GM10248 (cell line): ENCODE data around the gene HERC4.

Experiments used
- CTCF ChIA-PET: fragments of 300-600 bp; sonication (Branson Sonifier 250); formaldehyde crosslinking; extraction: SDS; loops from one replicate; lab custom pipeline; 2021; ENCODE audit warnings: antibody characterized with exemption; lab: Yijun Ruan, JAX
- POLR2A ChIA-PET: fragments of 350-650 bp; sonication (Branson Sonifier 250); formaldehyde crosslinking; extraction: SDS; loops from one replicate; lab custom pipeline; 2020; ENCODE audit warnings: antibody characterized with exemption; lab: Yijun Ruan, JAX
- DNase-seq: peaks from one replicate; pipeline ENCODE4 v3.0.0; 2012; ENCODE audit errors: extremely low spot score
- CTCF ChIP-seq: IDR thresholded peaks from 2 replicates; pipeline ENCODE4 v1.5.1; 2012; ENCODE audit warnings: mild to moderate bottlenecking, low read depth; ENCODE audit errors: extremely low read depth, missing control alignments, control extremely low read depth

The HERC4 gene

GRCh38 chr10:68087685-68088401 lies 12.8 kb upstream of the HERC4 start:
- no peak for DNase-seq
- ChIA-PET CTCF (interaction anchor here (1.0 to 3.0 kb wide), 3 partner anchors 68 to 299 kb away, joined by 3 to 12 read pairs (median 4); no protein-coding TSS in a partner anchor), POLR2A (no interaction called here)
- TF ChIP-seq CTCF: no peak

- ChIA-PET POLR2A (no interaction called here), CTCF (interaction anchor here (1.0 to 3.0 kb wide), 2 partner anchors 68 to 232 kb away, joined by 3 to 12 read pairs; no protein-coding TSS in a partner anchor)
- DNase-seq: no peak
- no peak for TF ChIP-seq CTCF
These were observed 12.0 kb upstream of the HERC4 start for GRCh38 chr10:68086910-68087684.

GRCh38 chr10:68086011-68086410 lies 10.9 kb upstream of the HERC4 start:
- POLR2A ChIA-PET: no interaction called here
- no peak for DNase-seq
- CTCF ChIA-PET: no interaction called here

GRCh38 chr10:68084469-68084868 lies 9.4 kb upstream of the HERC4 start:
- no peak for DNase-seq
- TF ChIP-seq CTCF: no peak
- ChIA-PET POLR2A (interaction anchor here (0.5 kb wide), 1 partner anchor 86 kb away, joined by 3 read pairs; no protein-coding TSS in a partner anchor), CTCF (interaction anchor here (1.1 to 1.5 kb wide), 2 partner anchors 17 to 71 kb away, joined by 4 to 6 read pairs; no protein-coding TSS in a partner anchor)

More at GRCh38 chr10:68086011-68086410, 10.9 kb upstream of the HERC4 start:
- TF ChIP-seq CTCF: no peak

GRCh38 chr10:68083953-68084352 lies 8.9 kb upstream of the HERC4 start:
- POLR2A ChIA-PET: no interaction called here
- CTCF ChIA-PET: interaction anchor here (1.1 to 1.5 kb wide), 2 partner anchors 17 to 72 kb away, joined by 4 to 6 read pairs; no protein-coding TSS in a partner anchor
- TF ChIP-seq CTCF: no peak
- no peak for DNase-seq

GRCh38 chr10:68082872-68083271 lies 7.8 kb upstream of the HERC4 start:
- TF ChIP-seq CTCF: peak; percentile 35
- CTCF ChIA-PET: interaction anchor here (0.6 to 1.0 kb wide), 6 partner anchors 15 to 219 kb away, joined by 3 to 4 read pairs (median 3); no protein-coding TSS in a partner anchor
- no peak for DNase-seq
- POLR2A ChIA-PET: no interaction called here
